Posterior vena cava (tissue), 2 donors: ENCODE measurements around the gene ZNF202. TPM values are rescaled to one million over a fixed set of nuclear protein-coding genes. Genes with fewer than 3 reads are reported as not detected.
"Not testable (repeated sequence)": the region's sequence is repeated elsewhere in the genome, so short reads cannot be mapped to it uniquely, and the experiment has no call there.

Experiments used
- DNase-seq: peaks from one replicate; pipeline ENCODE4 v3.0.0-alpha.2; 2020; ENCODE audit warnings: low spot score
- intact Hi-C, 2 donors: fragments of 100-400 bp; cut with DNase I; formaldehyde crosslinking; loops; one replicate each; pipeline versions ENCODE4 v1.14.1 to v1.14.2; 2022 to 2023
- total RNA-seq, 2 donors: library from RNA; stranded (reverse); fragmentation: NEBNext Ultra II Directional; extraction: Animal tissue kit (Norgen Biotek cat#: 25700); gene quantifications; one replicate each; pipeline ENCODE4 v1.2.1, GENCODE V29; 2021
- donor health status: DM: yes; HTN: yes; CAD: no.
- donor health status: DM: yes; HTN: yes; CAD: no.

ZNF202 gene
- total RNA-seq, 2 donors from 2014 or later = 6.2 to 6.4 TPM

DNA sequence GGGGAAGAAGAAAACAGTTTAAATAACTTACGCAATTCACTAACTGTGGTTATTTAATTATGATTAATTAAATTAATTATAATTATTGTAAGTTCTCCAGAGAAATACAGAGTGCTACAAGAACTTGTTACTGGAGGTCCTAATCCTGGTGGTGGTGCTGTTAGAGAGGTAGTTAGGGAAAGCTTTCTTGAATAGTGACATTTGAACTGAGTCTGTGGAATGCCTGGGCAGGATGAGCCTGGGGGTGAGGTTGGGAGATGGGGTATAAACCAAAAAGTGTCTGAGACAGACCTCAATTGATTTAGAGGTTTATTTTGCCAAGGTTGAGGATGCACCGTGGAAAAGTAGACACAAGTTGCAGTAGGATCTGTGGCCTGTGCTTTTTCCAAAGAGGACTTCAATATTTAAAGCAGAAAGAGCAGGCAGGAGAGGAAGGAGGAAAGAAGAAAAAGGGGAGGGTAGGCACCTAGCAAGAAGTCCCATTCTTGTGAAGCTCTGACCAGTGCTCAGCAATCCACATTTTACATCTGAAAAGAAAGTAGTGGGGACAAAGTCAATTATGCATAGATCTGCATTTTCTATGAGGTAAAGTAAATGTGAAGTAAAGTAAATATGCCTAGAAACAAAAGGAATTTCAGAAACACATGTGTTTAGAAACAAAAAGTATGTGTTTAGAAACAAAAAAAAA lies 4.4 kb upstream of the ZNF202 start:
- intact Hi-C loops = no loop called here
- no peak for DNase-seq

DNA sequence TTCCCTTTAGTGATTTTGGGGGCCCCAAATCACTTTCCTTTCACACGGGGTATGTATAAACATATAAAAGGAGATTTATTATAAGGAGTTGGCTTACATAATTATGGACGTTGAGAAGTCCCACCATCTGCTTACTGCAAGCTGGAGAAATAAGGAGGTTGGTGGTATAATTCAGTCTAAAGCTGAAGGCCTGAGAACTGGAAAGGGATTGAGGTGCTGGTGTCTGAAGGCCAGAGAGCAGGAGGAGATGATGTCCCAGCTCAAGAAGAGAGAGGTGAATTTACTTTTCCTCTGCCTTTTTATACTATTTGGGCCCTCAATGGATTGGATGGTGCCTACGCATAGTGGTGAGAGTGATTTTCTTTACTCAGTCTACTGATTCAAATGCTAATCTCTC lies 1.3 kb upstream of the ZNF202 start:
- no peak for DNase-seq
- intact Hi-C loops = no loop called here

DNA sequence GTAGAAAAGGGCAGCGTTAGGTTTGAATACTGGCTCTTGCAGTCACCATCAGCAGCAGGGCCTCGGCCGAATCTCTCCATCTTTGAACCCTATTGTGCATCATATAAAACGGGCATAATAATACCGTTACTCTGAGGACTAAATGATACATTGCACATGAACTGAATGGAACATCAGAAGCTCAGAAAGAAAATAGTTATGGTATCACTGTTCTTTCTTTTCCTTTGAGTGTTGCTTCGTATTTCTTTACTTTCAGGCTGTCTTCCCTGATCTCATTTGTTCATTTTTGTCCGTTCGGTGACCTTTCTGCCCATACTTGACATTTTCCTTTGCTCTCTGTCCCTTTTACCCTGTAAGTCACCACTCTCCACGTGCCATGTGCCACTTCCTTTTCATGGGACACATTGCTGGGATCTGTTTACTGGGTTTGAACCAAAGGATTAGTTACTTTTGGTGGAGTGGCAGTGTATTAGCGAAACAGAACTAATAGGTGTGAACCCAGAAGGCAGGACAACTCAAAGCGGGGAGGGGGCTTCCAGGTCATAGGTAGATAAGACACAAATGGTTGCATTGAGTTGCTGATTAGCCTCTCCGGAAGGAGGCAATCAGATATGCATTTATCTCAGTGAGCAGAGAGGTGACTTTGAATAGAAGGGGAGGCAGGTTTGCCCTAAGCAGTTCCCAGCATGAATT lies 717 bp upstream of the ZNF202 start:
- no peak for DNase-seq
- intact Hi-C loops = no loop called here

- intact Hi-C loops = no loop called here
- DNase-seq = no peak
Measured at GRCh38 chr11:123740787-123741158, 687 bp downstream of the ZNF202 start.

- intact Hi-C loops = no loop called here
- DNase-seq = no peak
Measured at GRCh38 chr11:123738374-123738773, 3.1 kb downstream of the ZNF202 start.

GRCh38 chr11:123736769-123737168 lies 4.7 kb downstream of the ZNF202 start:
- intact Hi-C loops = no loop called here
- no peak for DNase-seq

GRCh38 chr11:123729602-123730001 lies 11.9 kb downstream of the ZNF202 start:
- intact Hi-C loops = no loop called here
- DNase-seq = no peak

- intact Hi-C loops = no loop called here
- no peak for DNase-seq
Measured at GRCh38 chr11:123725995-123726655, 15.3 kb downstream of the ZNF202 start.

DNA sequence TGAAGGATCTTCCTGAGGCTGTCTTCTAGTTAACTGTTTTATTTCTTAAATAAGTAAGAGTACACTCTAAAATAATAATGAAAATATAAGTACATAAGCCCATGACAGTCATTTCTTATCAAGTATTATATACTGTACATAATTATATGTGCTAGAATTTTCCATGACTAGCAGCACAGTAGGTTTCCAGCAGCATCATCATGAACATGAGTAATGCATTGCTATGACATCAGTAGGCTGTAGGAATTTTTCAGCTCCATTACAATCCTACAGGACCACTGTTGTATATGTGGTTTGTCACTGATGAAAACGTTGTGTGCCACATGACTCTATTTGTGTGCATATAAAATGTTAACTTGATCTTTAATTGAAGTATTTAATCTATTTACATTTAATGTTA lies 22.0 kb downstream of the ZNF202 start:
- DNase-seq = no peak
- intact Hi-C loops = no loop called here

GRCh38 chr11:123718469-123718868 lies 23.0 kb downstream of the ZNF202 start:
- DNase-seq = no peak
- intact Hi-C loops = no loop called here

- DNase-seq = no peak
- intact Hi-C loops = no loop called here
Measured at GRCh38 chr11:123718063-123718462, 23.4 kb downstream of the ZNF202 start.

DNA sequence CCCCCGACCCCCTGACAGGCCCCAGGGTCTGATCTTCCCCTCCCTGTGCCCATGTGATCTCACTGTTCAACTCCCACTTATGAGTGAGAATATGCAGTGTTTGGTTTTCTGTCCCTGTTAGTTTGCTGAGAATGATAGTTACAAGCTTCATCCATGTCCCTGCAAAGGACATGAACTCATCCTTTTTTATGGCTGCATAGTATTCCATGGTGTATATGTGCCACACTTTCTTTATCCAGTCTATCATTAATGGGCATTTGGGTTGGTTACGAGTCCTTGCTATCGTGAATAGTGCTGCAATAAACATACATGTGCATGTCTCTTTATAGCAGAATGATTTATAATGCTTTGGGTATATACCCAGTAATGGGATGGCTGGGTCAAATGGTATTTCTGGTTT lies 28.8 kb downstream of the ZNF202 start:
- intact Hi-C loops, DNase-seq: not testable (repeated sequence)

GRCh38 chr11:123707606-123708205 lies 33.8 kb downstream of the ZNF202 start:
- DNase-seq = no peak
- intact Hi-C loops = no loop called here

- intact Hi-C loops = no loop called here
- DNase-seq = no peak
Measured at GRCh38 chr11:123707206-123707605, 34.3 kb downstream of the ZNF202 start.

- no peak for DNase-seq
- intact Hi-C loops = no loop called here
Measured at GRCh38 chr11:123704341-123704740, 37.1 kb downstream of the ZNF202 start.

- intact Hi-C loops = no loop called here
- DNase-seq = no peak
Measured at GRCh38 chr11:123702696-123703095, 38.8 kb downstream of the ZNF202 start.

GRCh38 chr11:123702139-123702538 lies 39.3 kb downstream of the ZNF202 start:
- DNase-seq = no peak
- intact Hi-C loops = no loop called here

DNA sequence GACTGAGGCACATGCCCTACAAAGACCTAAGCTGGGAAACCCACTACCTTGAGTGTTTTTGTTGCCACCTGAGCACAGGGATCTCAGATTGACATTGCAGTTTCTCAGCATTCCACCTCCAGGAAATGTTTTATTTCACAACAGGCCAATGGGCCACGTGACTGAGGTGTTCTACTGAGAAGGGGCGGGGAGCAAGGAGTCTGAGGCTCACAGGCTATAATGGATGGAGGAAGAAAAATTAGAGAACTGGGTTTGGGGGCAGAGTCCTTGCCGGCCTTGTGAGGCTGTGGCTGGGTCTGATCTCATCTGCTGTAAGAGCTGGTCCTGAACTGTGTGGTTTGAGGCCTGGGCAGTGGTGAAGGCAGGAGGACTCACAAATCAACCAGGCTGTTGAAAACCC lies 40.7 kb downstream of the ZNF202 start:
- intact Hi-C loops = no loop called here
- no peak for DNase-seq

DNA sequence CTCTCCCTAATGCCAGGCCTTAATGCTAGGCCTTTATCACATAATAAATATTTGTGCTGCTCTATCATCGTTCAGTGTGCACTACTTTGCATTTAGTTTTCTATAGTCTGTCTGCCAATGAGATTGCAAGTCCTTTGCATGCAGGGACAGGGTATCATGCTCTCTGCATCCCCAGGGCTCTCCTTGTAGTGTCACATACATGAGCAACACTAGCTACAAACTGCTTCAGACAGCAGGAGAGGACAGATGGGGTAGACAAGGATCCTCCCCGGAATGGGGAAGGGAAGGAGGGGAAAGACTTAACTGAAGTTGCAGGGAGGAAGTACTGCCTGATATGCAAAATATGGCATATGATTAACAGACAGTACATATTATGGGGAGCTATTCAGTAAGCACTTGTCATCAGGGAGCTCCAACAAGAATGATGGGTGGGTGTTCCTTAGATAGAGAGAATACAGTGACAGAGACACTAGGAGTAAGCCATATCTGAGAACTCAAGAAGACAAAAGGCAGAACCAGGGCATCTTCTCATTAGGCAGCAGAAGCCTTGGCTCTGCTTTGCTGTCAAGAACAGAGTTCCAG lies 42.8 kb downstream of the ZNF202 start:
- intact Hi-C loops = no loop called here
- DNase-seq = no peak

GRCh38 chr11:123696183-123696582 lies 45.3 kb downstream of the ZNF202 start:
- intact Hi-C loops = no loop called here
- DNase-seq = no peak
